Ascending aorta (tissue), 2 donors: ENCODE measurements around the gene VASN. TPM values are rescaled to one million over a fixed set of nuclear protein-coding genes. Genes with fewer than 3 reads are reported as not detected.

ENCODE experiments used
- DNase-seq, 2 donors: peaks; one replicate each; pipeline ENCODE4 v3.0.0-alpha.2; 2019; ENCODE audit warnings: low spot score in 2 of 2
- H3K27ac ChIP-seq, 2 donors: fragments of 200-600 bp; sonication (generic); one replicate each; pipeline ENCODE4 v1.5.1; 2016 to 2017; ENCODE audit warnings: mild to moderate bottlenecking in 1 of 2
- H3K27me3 ChIP-seq: fragments of 200-600 bp; sonication (generic); one replicate; pipeline ENCODE4 v1.5.1; 2017
- H3K36me3 ChIP-seq, 2 donors: fragments of 200-600 bp; sonication (generic); one replicate each; pipeline ENCODE4 v1.5.1; 2016
- H3K4me1 ChIP-seq, 2 donors: fragments of 200-600 bp; sonication (generic); one replicate each; pipeline ENCODE4 v1.5.1; 2016 to 2017; ENCODE audit warnings: mild to moderate bottlenecking in 1 of 2
- H3K4me3 ChIP-seq, 2 donors: fragments of 200-600 bp; sonication (generic); one replicate each; pipeline ENCODE4 v1.5.1; 2016 to 2017; ENCODE audit warnings: mild to moderate bottlenecking in 1 of 2
- H3K9me3 ChIP-seq, 2 donors: fragments of 200-600 bp; sonication (generic); one replicate each; pipeline ENCODE4 v1.5.1; 2016
- intact Hi-C: fragments of 100-400 bp; cut with DNase I; formaldehyde crosslinking; loops from one replicate; pipeline ENCODE4 v1.15.1; 2023
- total RNA-seq: library from RNA; depleted of rRNA; stranded (reverse); fragments of >200 nt; gene quantifications from one replicate; pipeline ENCODE4 v1.1.0, GENCODE V29; 2016
- TF ChIP-seq, protein P1 (sequence below), 3 experiments: fragments of 200-600 bp in 2 of 3; fragments of 450-650 bp in 1 of 3; sonication (generic) in 2 of 3; IDR thresholded peaks; one replicate each; pipeline ENCODE4 v1.5.1; 2016 to 2019; ENCODE audit warnings: antibody characterized with exemption in 3 of 3, mild to moderate bottlenecking in 1 of 3, moderate library complexity in 1 of 3

VASN gene
- total RNA-seq, 1 donor from 2014 or later: 218 TPM

GRCh38 chr16:4410335-4411075 lies 38.9 kb downstream of the VASN start:
- Histone ChIP-seq H3K4me3 (no peak overlapping the region), H3K36me3 (peaks cover 29 to 40% of the 10 kb centered on the region in 2 donors), H3K4me1 (peaks cover 0 to 9% of the 10 kb centered on the region in 2 donors), H3K27me3 (no peaks in the 10 kb centered on the region), H3K27ac (no peak overlapping the region), H3K9me3 (no peaks in the 10 kb centered on the region)
- intact Hi-C loops: loop anchor here (10.0 kb wide), 1 partner anchor 796 kb away; the partner anchor contains the start of gene SLX4
- DNase-seq: no peak
- TF ChIP-seq, protein P1, sequence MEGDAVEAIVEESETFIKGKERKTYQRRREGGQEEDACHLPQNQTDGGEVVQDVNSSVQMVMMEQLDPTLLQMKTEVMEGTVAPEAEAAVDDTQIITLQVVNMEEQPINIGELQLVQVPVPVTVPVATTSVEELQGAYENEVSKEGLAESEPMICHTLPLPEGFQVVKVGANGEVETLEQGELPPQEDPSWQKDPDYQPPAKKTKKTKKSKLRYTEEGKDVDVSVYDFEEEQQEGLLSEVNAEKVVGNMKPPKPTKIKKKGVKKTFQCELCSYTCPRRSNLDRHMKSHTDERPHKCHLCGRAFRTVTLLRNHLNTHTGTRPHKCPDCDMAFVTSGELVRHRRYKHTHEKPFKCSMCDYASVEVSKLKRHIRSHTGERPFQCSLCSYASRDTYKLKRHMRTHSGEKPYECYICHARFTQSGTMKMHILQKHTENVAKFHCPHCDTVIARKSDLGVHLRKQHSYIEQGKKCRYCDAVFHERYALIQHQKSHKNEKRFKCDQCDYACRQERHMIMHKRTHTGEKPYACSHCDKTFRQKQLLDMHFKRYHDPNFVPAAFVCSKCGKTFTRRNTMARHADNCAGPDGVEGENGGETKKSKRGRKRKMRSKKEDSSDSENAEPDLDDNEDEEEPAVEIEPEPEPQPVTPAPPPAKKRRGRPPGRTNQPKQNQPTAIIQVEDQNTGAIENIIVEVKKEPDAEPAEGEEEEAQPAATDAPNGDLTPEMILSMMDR (IDR thresholded peaks at IDR 0.05): no peak

GRCh38 chr16:4411684-4412083 lies 40.0 kb downstream of the VASN start:
- Histone ChIP-seq H3K27me3 (no peaks in the 10 kb centered on the region), H3K4me3 (no peak overlapping the region), H3K9me3 (no peaks in the 10 kb centered on the region), H3K36me3 (peaks cover 19 to 31% of the 10 kb centered on the region in 2 donors), H3K4me1 (peaks cover 0 to 9% of the 10 kb centered on the region in 2 donors), H3K27ac (no peak overlapping the region)
- intact Hi-C loops: loop anchor here (10.0 kb wide), 1 partner anchor 797 kb away; the partner anchor contains the start of gene SLX4
- DNase-seq: no peak
- TF ChIP-seq, protein P1 (IDR thresholded peaks at IDR 0.05): no peak

GRCh38 chr16:4412159-4412558 lies 40.5 kb downstream of the VASN start:
- H3K36me3 ChIP-seq: peaks cover 14 to 26% of the 10 kb centered on the region in 2 donors
- peaks cover 0 to 9% of the 10 kb centered on the region in 2 donors for H3K4me1 ChIP-seq
- H3K27me3 ChIP-seq: no peaks in the 10 kb centered on the region
- no peak for DNase-seq
- H3K4me3 ChIP-seq: no peak overlapping the region
- TF ChIP-seq, protein P1 (IDR thresholded peaks at IDR 0.05): no peak
- no peak overlapping the region for H3K27ac ChIP-seq
- intact Hi-C loops: loop anchor here (10.0 kb wide), 1 partner anchor 797 kb away; the partner anchor contains the start of gene SLX4
- no peaks in the 10 kb centered on the region for H3K9me3 ChIP-seq

DNA sequence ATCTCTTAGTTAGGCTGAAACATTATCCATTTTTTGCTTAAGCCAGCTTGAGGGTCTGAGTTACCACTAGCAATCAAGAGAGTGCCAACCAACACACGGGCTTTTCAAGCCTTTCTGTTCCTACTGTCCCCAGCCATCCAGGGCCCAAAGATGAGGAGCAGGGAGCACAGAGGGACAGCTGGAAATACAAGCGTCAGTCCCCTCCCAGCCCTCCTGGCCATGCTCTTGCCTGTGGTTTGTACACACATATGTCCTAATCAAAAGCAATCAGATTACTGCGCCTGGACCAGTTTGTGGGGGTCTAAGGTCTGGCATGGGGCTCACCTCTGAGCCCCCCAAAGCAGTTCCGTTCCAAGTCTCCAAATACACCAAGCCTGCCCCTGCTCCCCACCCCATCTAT lies 41.2 kb downstream of the VASN start:
- Histone ChIP-seq H3K27ac (no peak overlapping the region), H3K4me1 (peaks cover 0 to 9% of the 10 kb centered on the region in 2 donors), H3K27me3 (no peaks in the 10 kb centered on the region), H3K9me3 (no peaks in the 10 kb centered on the region), H3K36me3 (peaks cover 8 to 19% of the 10 kb centered on the region in 2 donors), H3K4me3 (no peak overlapping the region)
- intact Hi-C loops: loop anchor here (10.0 kb wide), 1 partner anchor 798 kb away; the partner anchor contains the start of gene SLX4
- TF ChIP-seq, protein P1 (IDR thresholded peaks at IDR 0.05): no peak
- no peak for DNase-seq

DNA sequence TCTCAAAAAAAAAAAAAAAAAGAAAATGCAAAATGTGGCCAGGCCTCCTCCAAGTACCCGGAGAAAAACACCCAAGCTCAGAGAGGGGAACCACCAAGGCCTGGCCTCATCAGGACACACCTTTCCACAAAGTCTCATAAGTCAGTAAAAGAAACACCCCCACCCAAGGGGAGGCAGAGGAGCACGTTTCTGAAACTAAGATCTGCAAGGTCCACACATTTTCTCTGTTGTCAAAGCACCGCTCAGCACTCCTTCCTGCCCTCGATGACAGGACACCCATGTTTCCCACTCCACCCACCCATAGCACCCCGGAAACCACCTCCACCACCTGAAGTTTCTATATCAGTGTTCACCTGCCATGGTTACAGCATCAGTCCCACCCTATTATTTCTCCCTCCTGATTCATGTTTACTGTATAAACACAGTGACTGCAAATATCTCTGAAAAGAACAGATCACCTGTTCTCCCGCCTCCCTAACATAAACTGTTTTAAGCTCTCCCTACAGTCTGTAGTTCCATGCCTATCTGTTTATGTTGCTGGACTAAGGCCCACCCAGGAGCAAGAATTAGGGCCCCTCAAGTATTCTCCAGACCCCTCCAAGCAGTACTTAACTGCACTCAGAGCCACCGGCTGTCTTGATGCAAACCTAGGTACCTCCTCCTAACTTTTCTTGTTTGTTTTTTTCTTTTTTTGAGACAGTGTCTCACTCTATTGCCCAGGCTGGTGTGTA lies 42.7 kb downstream of the VASN start:
- Histone ChIP-seq H3K4me3 (peak overlapping the region in 1 of 2 donors; percentile 83), H3K4me1 (peaks cover 0 to 9% of the 10 kb centered on the region in 2 donors), H3K27me3 (no peaks in the 10 kb centered on the region), H3K9me3 (no peaks in the 10 kb centered on the region), H3K36me3 (peaks cover 0 to 13% of the 10 kb centered on the region in 2 donors), H3K27ac (no peak overlapping the region)
- DNase-seq: no peak
- intact Hi-C loops: loop anchor here (10.0 kb wide), 1 partner anchor 800 kb away; the partner anchor contains the start of gene SLX4
- TF ChIP-seq, protein P1 (IDR thresholded peaks at IDR 0.05): no peak
